RCC 7860 (cell line): Measurements from ENCODE around the gene DPYSL4.

Experiments
- DNase-seq: peaks from one replicate; pipeline ENCODE4 v3.0.0-alpha.2; 2015; ENCODE audit warnings: low spot score
- FAIRE-seq: peaks from 2 replicates; lab custom pipeline; 2012; peaks lifted over from hg19 to GRCh38; lab: Jason Lieb, UNC

DPYSL4 gene

DNA sequence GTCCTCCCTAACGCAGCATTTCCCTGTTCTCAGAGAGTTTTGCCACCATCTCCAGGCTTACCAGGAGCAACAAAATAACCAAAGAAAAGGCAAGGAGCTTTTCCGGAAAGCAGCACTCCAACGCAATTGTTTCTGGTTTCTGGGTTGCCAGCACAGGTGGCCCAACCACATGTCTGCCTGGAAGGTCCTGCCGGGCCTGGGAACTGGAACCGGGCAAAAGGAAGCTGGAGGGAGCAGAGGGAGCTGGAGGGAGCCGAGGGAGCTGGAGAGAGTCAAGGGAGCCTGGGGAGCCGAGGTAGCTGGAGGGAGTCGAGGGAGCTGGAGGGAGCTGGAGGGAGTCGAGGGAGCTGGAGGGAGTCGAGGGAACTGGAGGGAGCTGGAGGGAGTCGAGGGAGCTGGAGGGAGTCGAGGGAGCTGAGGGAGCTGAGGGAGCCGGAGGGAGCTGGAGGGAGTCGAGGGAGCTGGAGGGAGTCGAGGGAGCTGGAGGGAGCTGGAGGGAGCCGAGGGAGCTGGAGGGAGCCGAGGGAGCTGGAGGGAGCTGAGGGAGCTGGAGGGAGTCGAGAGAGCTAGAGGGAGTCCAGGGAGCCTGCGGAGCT is 66.4 kb downstream of the DPYSL4 start:
- FAIRE-seq (no peak), DNase-seq (no peak)

DNA sequence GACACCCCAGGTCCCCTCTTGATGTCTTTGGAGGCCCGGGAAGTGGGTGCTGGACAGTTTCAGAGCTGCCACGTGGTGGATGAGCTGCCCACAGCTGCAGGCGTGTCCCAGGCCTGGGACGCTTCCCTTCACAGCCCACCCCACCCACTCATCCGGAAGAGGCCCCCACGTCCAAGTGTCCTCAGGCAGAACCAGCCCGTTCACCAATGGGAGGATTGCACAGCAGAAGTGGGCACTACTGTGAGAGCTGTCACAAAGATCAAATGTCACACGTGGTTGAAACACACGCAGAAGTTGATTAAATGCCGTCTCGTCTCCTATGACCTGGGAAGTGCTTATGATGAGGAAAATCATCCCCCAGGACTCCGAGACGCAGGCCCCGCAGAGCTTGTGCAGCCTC is 68.1 kb downstream of the DPYSL4 start:
- FAIRE-seq, result no peak

More for the DNA sequence above, 68.1 kb downstream of the DPYSL4 start:
- DNase-seq, result no peak
